AG09309 (cell line): ENCODE measurements around the gene PDE6B.
"Not testable (repeated sequence)": the region's sequence is repeated elsewhere in the genome, so short reads cannot be mapped to it uniquely, and the experiment has no call there.

Experiments used
- DNase-seq: peaks from one replicate; pipeline ENCODE4 v3.0.0-alpha.2; 2010; ENCODE audit warnings: low read depth
- H3K4me3 ChIP-seq: 2 replicates; pipeline ENCODE4 v1.5.1; 2011; ENCODE audit warnings: mild to moderate bottlenecking, low read depth, low read length, moderate library complexity; ENCODE audit not compliant: control insufficient read depth
- CTCF ChIP-seq: IDR thresholded peaks from 2 replicates; pipeline ENCODE4 v1.5.1; 2011; ENCODE audit warnings: mild to moderate bottlenecking, low read depth, low read length, inconsistent platforms; ENCODE audit not compliant: insufficient read depth, control insufficient read depth; ENCODE audit errors: missing control alignments

Gene PDE6B

GRCh38 chr4:632926-633325 lies 7.6 kb downstream of the PDE6B start:
- DNase-seq, result no peak
- no peak overlapping the region for H3K4me3 ChIP-seq
- no peak for TF ChIP-seq CTCF

GRCh38 chr4:633406-633805 lies 8.0 kb downstream of the PDE6B start:
- H3K4me3 ChIP-seq, result no peak overlapping the region
- TF ChIP-seq CTCF, result no peak
- no peak for DNase-seq

- DNase-seq, result no peak
- TF ChIP-seq CTCF, result no peak
- H3K4me3 ChIP-seq, result no peak overlapping the region
Observed at GRCh38 chr4:633976-634598, 8.7 kb downstream of the PDE6B start.

- no peak overlapping the region for H3K4me3 ChIP-seq
- no peak for DNase-seq
- TF ChIP-seq CTCF, result no peak
Observed at GRCh38 chr4:634599-634985, 9.2 kb downstream of the PDE6B start.

- H3K4me3 ChIP-seq, DNase-seq: not testable (repeated sequence)
Observed at GRCh38 chr4:635066-635835, 9.9 kb downstream of the PDE6B start.

- H3K4me3 ChIP-seq, result no peak overlapping the region
- DNase-seq, result no peak
- no peak for TF ChIP-seq CTCF
Observed at GRCh38 chr4:635851-636627, 10.7 kb downstream of the PDE6B start.

GRCh38 chr4:636628-637159 lies 11.3 kb downstream of the PDE6B start:
- no peak for TF ChIP-seq CTCF
- DNase-seq, result no peak
- H3K4me3 ChIP-seq, result no peak overlapping the region
